ENCODE results near the gene SNX6.
"Not testable (repeated sequence)": the region's sequence is repeated elsewhere in the genome, so short reads cannot be mapped to it uniquely, and the experiment has no call there.

Gene SNX6

GRCh38 chr14:34629657-34630529 lies at the start of gene SNX6:
SNX6 (minus strand) TSS chr14:34630148; CDS start chr14:34630116, 32 bp downstream.
- DNase-seq: peak; percentile 77

GRCh38 chr14:34678735-34679134 lies 48.8 kb upstream of the SNX6 start:
- no peak for DNase-seq

GRCh38 chr14:34678306-34678705 lies 48.4 kb upstream of the SNX6 start:
- DNase-seq: no peak

GRCh38 chr14:34676516-34677211 lies 46.7 kb upstream of the SNX6 start:
- peak; percentile 93 for DNase-seq

- no peak for DNase-seq
These were observed 43.8 kb upstream of the SNX6 start for GRCh38 chr14:34673702-34674101.

- no peak for DNase-seq
These were observed 41.8 kb upstream of the SNX6 start for GRCh38 chr14:34671716-34672115.

- DNase-seq: no peak
These were observed 38.2 kb upstream of the SNX6 start for GRCh38 chr14:34668111-34668510.

- no peak for DNase-seq
These were observed 37.1 kb upstream of the SNX6 start for GRCh38 chr14:34667007-34667406.

GRCh38 chr14:34665785-34666435 lies 36.0 kb upstream of the SNX6 start:
- no peak for DNase-seq

GRCh38 chr14:34662561-34663088 lies 32.7 kb upstream of the SNX6 start:
- no peak for DNase-seq

GRCh38 chr14:34660796-34661195 lies 30.8 kb upstream of the SNX6 start:
- no peak for DNase-seq

- no peak for DNase-seq
These were observed 26.0 kb upstream of the SNX6 start for GRCh38 chr14:34655959-34656358.

- DNase-seq: not testable (repeated sequence)
These were observed 23.1 kb upstream of the SNX6 start for GRCh38 chr14:34653073-34653472.

GRCh38 chr14:34652348-34652747 lies 22.4 kb upstream of the SNX6 start:
- DNase-seq: not testable (repeated sequence)

GRCh38 chr14:34650786-34651584 lies 21.0 kb upstream of the SNX6 start:
- no peak for DNase-seq

- not testable (repeated sequence) for DNase-seq
These were observed 20.1 kb upstream of the SNX6 start for GRCh38 chr14:34650006-34650405.

GRCh38 chr14:34649344-34649743 lies 19.4 kb upstream of the SNX6 start:
- no peak for DNase-seq

GRCh38 chr14:34646570-34647255 lies 16.8 kb upstream of the SNX6 start:
- no peak for DNase-seq

- no peak for DNase-seq
These were observed 13.4 kb upstream of the SNX6 start for GRCh38 chr14:34643361-34643760.

GRCh38 chr14:34642595-34642994 lies 12.6 kb upstream of the SNX6 start:
- DNase-seq: no peak

- DNase-seq: no peak
These were observed 10.9 kb upstream of the SNX6 start for GRCh38 chr14:34640826-34641225.

- peak; percentile 75 for DNase-seq
These were observed 4.4 kb upstream of the SNX6 start for GRCh38 chr14:34634360-34634771.
